T-helper 2 cell treated with Interferon-gamma antibody and Interleukin-4, amounts not matched to agents 5 μg/mL and 100 μg/mL, for 36 hours (primary cell): ENCODE data around the gene YIPF5.

Source experiments
- DNase-seq: peaks from one replicate; pipeline ENCODE4 v3.0.0; 2021; ENCODE audit warnings: low spot score
- H3K27ac Mint-ChIP-seq: one replicate; pipeline ENCODE4 v1.8.0; 2021; ENCODE audit warnings: mild to moderate bottlenecking, mixed read lengths
- H3K27me3 Mint-ChIP-seq: one replicate; pipeline ENCODE4 v1.8.0; 2021; ENCODE audit warnings: low read depth, mixed read lengths
- H3K36me3 Mint-ChIP-seq: one replicate; pipeline ENCODE4 v1.8.0; 2021; ENCODE audit warnings: low read depth, mixed read lengths
- H3K4me1 Mint-ChIP-seq: one replicate; pipeline ENCODE4 v1.8.0; 2021; ENCODE audit warnings: low read depth, mixed read lengths
- H3K4me3 Mint-ChIP-seq: one replicate; pipeline ENCODE4 v1.8.0; 2022; ENCODE audit warnings: mild to moderate bottlenecking, moderate library complexity, mixed read lengths
- H3K9me3 Mint-ChIP-seq: one replicate; pipeline ENCODE4 v1.8.0; 2021; ENCODE audit warnings: mixed read lengths

Gene YIPF5

GRCh38 chr5:144170276-144171024, at the start of gene YIPF5, which contains the start of gene KCTD16:
TSS of gene YIPF5 (minus strand) at chr5:144170659. CDS start at chr5:144169955, 704 bp downstream.
TSS of gene KCTD16 (plus strand) at chr5:144170873.
- peaks cover 35% of the 10 kb centered on the region for H3K27me3 Mint-ChIP-seq
- peak within 1 kb of the TSS; percentile 90 for H3K27ac Mint-ChIP-seq
- H3K9me3 Mint-ChIP-seq: peaks cover 4% of the 10 kb centered on the region
- H3K4me1 Mint-ChIP-seq: peaks cover 34% of the 10 kb centered on the region
- peak; percentile 98 for DNase-seq
- H3K4me3 Mint-ChIP-seq: peak within 1 kb of the TSS; percentile 91
- peaks cover 20% of the 10 kb centered on the region for H3K36me3 Mint-ChIP-seq

GRCh38 chr5:144219869-144220268, 49.4 kb upstream of the YIPF5 start:
- DNase-seq: no peak
- Mint-ChIP-seq H3K9me3 (no peaks in the 10 kb centered on the region), H3K27me3 (no peaks in the 10 kb centered on the region)

GRCh38 chr5:144210655-144211054, 40.2 kb upstream of the YIPF5 start:
- H3K36me3 Mint-ChIP-seq: no peaks in the 10 kb centered on the region

More at GRCh38 chr5:144219869-144220268, 49.4 kb upstream of the YIPF5 start:
- no peak overlapping the region for H3K4me3 Mint-ChIP-seq
- H3K27ac Mint-ChIP-seq: no peak overlapping the region
- H3K4me1 Mint-ChIP-seq: no peaks in the 10 kb centered on the region
- H3K36me3 Mint-ChIP-seq: no peaks in the 10 kb centered on the region

GRCh38 chr5:144209361-144209760, 38.9 kb upstream of the YIPF5 start:
- Mint-ChIP-seq H3K9me3 (no peaks in the 10 kb centered on the region), H3K36me3 (no peaks in the 10 kb centered on the region), H3K27me3 (peaks cover 60% of the 10 kb centered on the region), H3K4me1 (peaks cover 2% of the 10 kb centered on the region), H3K4me3 (no peak overlapping the region), H3K27ac (no peak overlapping the region)
- DNase-seq: no peak

More at GRCh38 chr5:144210655-144211054, 40.2 kb upstream of the YIPF5 start:
- H3K4me3 Mint-ChIP-seq: no peak overlapping the region
- peaks cover 49% of the 10 kb centered on the region for H3K27me3 Mint-ChIP-seq
- no peak overlapping the region for H3K27ac Mint-ChIP-seq
- no peak for DNase-seq
- no peaks in the 10 kb centered on the region for H3K9me3 Mint-ChIP-seq
- no peaks in the 10 kb centered on the region for H3K4me1 Mint-ChIP-seq

GRCh38 chr5:144207875-144208444, 37.5 kb upstream of the YIPF5 start:
- H3K27ac Mint-ChIP-seq: no peak overlapping the region
- H3K4me1 Mint-ChIP-seq: peaks cover 2% of the 10 kb centered on the region
- H3K36me3 Mint-ChIP-seq: no peaks in the 10 kb centered on the region
- no peak overlapping the region for H3K4me3 Mint-ChIP-seq
- no peak for DNase-seq
- no peaks in the 10 kb centered on the region for H3K9me3 Mint-ChIP-seq
- H3K27me3 Mint-ChIP-seq: peaks cover 62% of the 10 kb centered on the region

GRCh38 chr5:144206141-144206540, 35.7 kb upstream of the YIPF5 start:
- DNase-seq: no peak

GRCh38 chr5:144205141-144205551, 34.7 kb upstream of the YIPF5 start:
- H3K4me3 Mint-ChIP-seq: no peak overlapping the region
- peaks cover 59% of the 10 kb centered on the region for H3K27me3 Mint-ChIP-seq
- no peaks in the 10 kb centered on the region for H3K9me3 Mint-ChIP-seq
- H3K4me1 Mint-ChIP-seq: peaks cover 2% of the 10 kb centered on the region
- no peak for DNase-seq
- no peaks in the 10 kb centered on the region for H3K36me3 Mint-ChIP-seq
- no peak overlapping the region for H3K27ac Mint-ChIP-seq

More at GRCh38 chr5:144206141-144206540, 35.7 kb upstream of the YIPF5 start:
- Mint-ChIP-seq H3K4me1 (peaks cover 2% of the 10 kb centered on the region), H3K4me3 (no peak overlapping the region), H3K27me3 (peaks cover 60% of the 10 kb centered on the region), H3K36me3 (no peaks in the 10 kb centered on the region), H3K9me3 (no peaks in the 10 kb centered on the region), H3K27ac (no peak overlapping the region)

- no peak for DNase-seq
Measured at GRCh38 chr5:144203750-144204596, 33.5 kb upstream of the YIPF5 start.

GRCh38 chr5:144202726-144203125, 32.3 kb upstream of the YIPF5 start:
- H3K27ac Mint-ChIP-seq: no peak overlapping the region
- DNase-seq: no peak
- peaks cover 54% of the 10 kb centered on the region for H3K27me3 Mint-ChIP-seq
- H3K9me3 Mint-ChIP-seq: no peaks in the 10 kb centered on the region
- no peak overlapping the region for H3K4me3 Mint-ChIP-seq
- H3K4me1 Mint-ChIP-seq: peaks cover 2% of the 10 kb centered on the region
- no peaks in the 10 kb centered on the region for H3K36me3 Mint-ChIP-seq

More at GRCh38 chr5:144203750-144204596, 33.5 kb upstream of the YIPF5 start:
- Mint-ChIP-seq H3K27ac (no peak overlapping the region), H3K9me3 (no peaks in the 10 kb centered on the region), H3K27me3 (peaks cover 56% of the 10 kb centered on the region), H3K4me3 (no peak overlapping the region), H3K4me1 (peaks cover 2% of the 10 kb centered on the region), H3K36me3 (no peaks in the 10 kb centered on the region)

- no peaks in the 10 kb centered on the region for H3K9me3 Mint-ChIP-seq
- no peak overlapping the region for H3K4me3 Mint-ChIP-seq
- peaks cover 2% of the 10 kb centered on the region for H3K4me1 Mint-ChIP-seq
- no peaks in the 10 kb centered on the region for H3K36me3 Mint-ChIP-seq
- DNase-seq: no peak
- H3K27me3 Mint-ChIP-seq: peaks cover 48% of the 10 kb centered on the region
- no peak overlapping the region for H3K27ac Mint-ChIP-seq
Measured at GRCh38 chr5:144202072-144202471, 31.6 kb upstream of the YIPF5 start.

- H3K27ac Mint-ChIP-seq: no peak overlapping the region
- peaks cover 2% of the 10 kb centered on the region for H3K4me1 Mint-ChIP-seq
- no peak overlapping the region for H3K4me3 Mint-ChIP-seq
- no peak for DNase-seq
- H3K9me3 Mint-ChIP-seq: no peaks in the 10 kb centered on the region
- H3K27me3 Mint-ChIP-seq: peaks cover 44% of the 10 kb centered on the region
- no peaks in the 10 kb centered on the region for H3K36me3 Mint-ChIP-seq
Measured at GRCh38 chr5:144201588-144201987, 31.1 kb upstream of the YIPF5 start.

- H3K36me3 Mint-ChIP-seq: no peaks in the 10 kb centered on the region
- H3K4me3 Mint-ChIP-seq: no peak overlapping the region
- no peaks in the 10 kb centered on the region for H3K4me1 Mint-ChIP-seq
- no peak for DNase-seq
- H3K9me3 Mint-ChIP-seq: no peaks in the 10 kb centered on the region
- peaks cover 28% of the 10 kb centered on the region for H3K27me3 Mint-ChIP-seq
- no peak overlapping the region for H3K27ac Mint-ChIP-seq
Measured at GRCh38 chr5:144198386-144198785, 27.9 kb upstream of the YIPF5 start.

- no peaks in the 10 kb centered on the region for H3K36me3 Mint-ChIP-seq
- H3K4me3 Mint-ChIP-seq: no peak overlapping the region
- H3K9me3 Mint-ChIP-seq: no peaks in the 10 kb centered on the region
- no peak for DNase-seq
- H3K27me3 Mint-ChIP-seq: peaks cover 26% of the 10 kb centered on the region
- no peak overlapping the region for H3K27ac Mint-ChIP-seq
- peaks cover under 1% of the 10 kb centered on the region for H3K4me1 Mint-ChIP-seq
Measured at GRCh38 chr5:144196612-144197011, 26.2 kb upstream of the YIPF5 start.

- H3K27ac Mint-ChIP-seq: no peak overlapping the region
- H3K36me3 Mint-ChIP-seq: no peaks in the 10 kb centered on the region
- peaks cover 10% of the 10 kb centered on the region for H3K4me1 Mint-ChIP-seq
- DNase-seq: no peak
- H3K9me3 Mint-ChIP-seq: no peaks in the 10 kb centered on the region
- no peak overlapping the region for H3K4me3 Mint-ChIP-seq
- H3K27me3 Mint-ChIP-seq: peaks cover 20% of the 10 kb centered on the region
Measured at GRCh38 chr5:144195448-144195847, 25.0 kb upstream of the YIPF5 start.
